BE2C (cell line): ENCODE results near the gene UNC45A.
"Not testable (repeated sequence)": the region's sequence is repeated elsewhere in the genome, so short reads cannot be mapped to it uniquely, and the experiment has no call there.

Experiments used
- DNase-seq: peaks from one replicate; pipeline ENCODE4 v3.0.0-alpha.2; 2020
- H3K27me3 ChIP-seq: fragments of 250-450 bp; sonication (Bioruptor Pico); 2 replicates; pipeline ENCODE4 v1.5.1; 2020; ENCODE audit warnings: mild to moderate bottlenecking
- H3K36me3 ChIP-seq: fragments of 250-450 bp; sonication (Bioruptor Pico); 2 replicates; pipeline ENCODE4 v1.5.1; 2020; ENCODE audit warnings: mild to moderate bottlenecking
- H3K4me1 ChIP-seq: fragments of 250-450 bp; sonication (Bioruptor Pico); 2 replicates; pipeline ENCODE4 v1.5.1; 2020
- H3K4me3 ChIP-seq: 2 replicates; pipeline ENCODE4 v1.5.1; 2011; ENCODE audit warnings: low read depth, low read length
- H3K9me3 ChIP-seq: fragments of 250-450 bp; sonication (Bioruptor Pico); 2 replicates; pipeline ENCODE4 v1.5.1; 2020
- CTCF ChIP-seq: IDR thresholded peaks from 2 replicates; pipeline ENCODE4 v1.5.1; 2012; ENCODE audit warnings: mild to moderate bottlenecking, low read depth, low read length

The UNC45A gene

GRCh38 chr15:90915808-90916440, 19.2 kb upstream of the UNC45A start:
- DNase-seq: no peak
- TF ChIP-seq CTCF: no peak
- no peaks in the 10 kb centered on the region for H3K4me1 ChIP-seq
- H3K27me3 ChIP-seq: no peaks in the 10 kb centered on the region
- no peaks in the 10 kb centered on the region for H3K9me3 ChIP-seq
- H3K4me3 ChIP-seq: no peak overlapping the region
- H3K36me3 ChIP-seq: peaks cover 16% of the 10 kb centered on the region

- DNase-seq: no peak
- Histone ChIP-seq H3K4me3 (no peak overlapping the region), H3K36me3 (peaks cover 16% of the 10 kb centered on the region), H3K4me1 (no peaks in the 10 kb centered on the region), H3K9me3 (no peaks in the 10 kb centered on the region), H3K27me3 (no peaks in the 10 kb centered on the region)
- no peak for TF ChIP-seq CTCF
Observed at GRCh38 chr15:90916461-90916860, 18.6 kb upstream of the UNC45A start.

- Histone ChIP-seq H3K4me1 (no peaks in the 10 kb centered on the region), H3K4me3 (no peak overlapping the region), H3K9me3 (no peaks in the 10 kb centered on the region), H3K27me3 (no peaks in the 10 kb centered on the region), H3K36me3 (peaks cover 8% of the 10 kb centered on the region)
- no peak for DNase-seq
- TF ChIP-seq CTCF: no peak
Observed at GRCh38 chr15:90917569-90917968, 17.5 kb upstream of the UNC45A start.

- Histone ChIP-seq H3K9me3 (no peaks in the 10 kb centered on the region), H3K4me3 (no peak overlapping the region), H3K27me3 (no peaks in the 10 kb centered on the region), H3K36me3 (peaks cover 6% of the 10 kb centered on the region), H3K4me1 (no peaks in the 10 kb centered on the region)
- DNase-seq: no peak
- no peak for TF ChIP-seq CTCF
Observed at GRCh38 chr15:90918034-90918788, 16.9 kb upstream of the UNC45A start.

GRCh38 chr15:90918835-90919234, 16.2 kb upstream of the UNC45A start:
- no peak for DNase-seq
- no peaks in the 10 kb centered on the region for H3K27me3 ChIP-seq
- H3K36me3 ChIP-seq: no peaks in the 10 kb centered on the region; the same call in none of the 2 replicates
- no peak overlapping the region for H3K4me3 ChIP-seq
- no peaks in the 10 kb centered on the region for H3K4me1 ChIP-seq
- no peak for TF ChIP-seq CTCF
- no peaks in the 10 kb centered on the region for H3K9me3 ChIP-seq

- no peak for DNase-seq
- no peaks in the 10 kb centered on the region; the same call in none of the 2 replicates for H3K36me3 ChIP-seq
- H3K4me3 ChIP-seq: no peak overlapping the region
- H3K4me1 ChIP-seq: no peaks in the 10 kb centered on the region
- no peak for TF ChIP-seq CTCF
- no peaks in the 10 kb centered on the region for H3K9me3 ChIP-seq
- H3K27me3 ChIP-seq: no peaks in the 10 kb centered on the region
Observed at GRCh38 chr15:90921887-90922286, 13.2 kb upstream of the UNC45A start.

- DNase-seq, H3K9me3 ChIP-seq, H3K36me3 ChIP-seq, H3K4me1 ChIP-seq, H3K4me3 ChIP-seq, H3K27me3 ChIP-seq: not testable (repeated sequence)
Observed at GRCh38 chr15:90922712-90923322, 12.3 kb upstream of the UNC45A start.
